NCI-H2196 treated with DMSO at 0.1 percent for 48 hours (cell line): Measurements from ENCODE around the gene DNAJB9.

ENCODE experiments used
- DNase-seq: peaks from one replicate; lab custom pipeline; 2025; ENCODE audit not compliant: unreplicated experiment; lab: John Stamatoyannopoulos, UW

The DNAJB9 gene

GRCh38 chr7:108604307-108605077 is 34.8 kb downstream of the DNAJB9 start:
- DNase-seq, result no peak

GRCh38 chr7:108605559-108606201 is 36.0 kb downstream of the DNAJB9 start:
- no peak for DNase-seq

GRCh38 chr7:108609643-108610042 is 40.0 kb downstream of the DNAJB9 start:
- no peak for DNase-seq

DNA sequence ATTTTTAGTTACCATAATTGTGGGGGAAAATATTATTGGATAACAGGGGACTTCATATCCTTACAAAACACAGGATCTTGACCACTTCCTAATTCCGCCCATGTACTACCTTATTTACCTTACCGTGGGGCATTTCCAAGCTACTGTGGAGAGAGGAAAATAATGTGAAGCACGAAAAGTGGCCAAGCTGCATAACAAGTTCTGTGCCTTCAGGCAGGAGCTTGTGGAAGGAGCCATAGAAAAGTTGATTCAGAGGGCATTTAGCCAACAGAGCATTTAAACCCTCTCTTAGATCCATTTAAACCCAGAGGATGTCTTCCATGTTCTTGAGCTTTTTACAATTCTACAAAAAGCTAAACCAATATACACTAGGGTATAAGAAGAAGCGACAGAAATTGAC is 41.6 kb downstream of the DNAJB9 start:
- no peak for DNase-seq

GRCh38 chr7:108613147-108613948 is 43.7 kb downstream of the DNAJB9 start:
- peak; percentile 40 for DNase-seq

GRCh38 chr7:108613949-108614381 is 44.3 kb downstream of the DNAJB9 start:
- DNase-seq, result no peak

- no peak for DNase-seq
Measured at GRCh38 chr7:108614896-108615295, 45.2 kb downstream of the DNAJB9 start.

DNA sequence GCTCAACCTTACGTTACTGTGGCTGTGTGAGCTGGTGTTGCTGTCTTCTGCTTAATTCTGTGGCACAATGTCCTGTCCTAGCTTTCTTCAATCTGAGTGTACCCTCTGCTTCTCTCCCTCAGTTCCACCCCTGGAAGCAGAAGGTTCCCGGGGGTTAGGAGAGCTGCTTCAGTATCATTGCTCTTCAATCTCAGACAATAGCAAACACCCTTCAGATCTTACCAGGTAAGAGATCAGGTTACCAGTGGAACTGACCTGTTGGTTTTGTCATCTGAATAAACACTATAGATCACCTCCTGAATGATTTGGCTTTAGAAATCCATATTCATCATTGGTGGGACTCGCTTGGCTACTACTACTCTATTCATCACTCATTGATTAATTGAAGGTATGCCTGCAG is 48.4 kb downstream of the DNAJB9 start:
- DNase-seq, result no peak

GRCh38 chr7:108623220-108623619 is 53.5 kb downstream of the DNAJB9 start:
- DNase-seq, result no peak
